GM12878 (cell line): ENCODE measurements around the gene TUBGCP3.

Source experiments
- CBX5 ChIP-seq: sonication (generic); IDR thresholded peaks from 2 replicates; pipeline ENCODE4 v1.6.1; 2016; ENCODE audit warnings: low read depth, moderate library complexity, mild to moderate bottlenecking, inconsistent platforms
- CEBPB ChIP-seq, 2 experiments: fragments of 150-350 bp in 1 of 2; IDR thresholded peaks; 2 replicates each; pipeline ENCODE4 v1.6.1; 2012 to 2014; ENCODE audit warnings: low read depth in 2 of 2, low read length in 2 of 2, borderline replicate concordance in 1 of 2, inconsistent platforms in 1 of 2
- EP300 ChIP-seq, 2 experiments: fragments of 150-350 bp in 1 of 2; IDR thresholded peaks; 2 replicates each; pipeline ENCODE4 v1.6.1; 2011 to 2012; ENCODE audit warnings: low read depth in 2 of 2, low read length in 2 of 2, borderline replicate concordance in 1 of 2, improper control_type of control experiment in 1 of 2, inconsistent platforms in 1 of 2; ENCODE audit not compliant: control insufficient read depth in 1 of 2
- EZH2 ChIP-seq: IDR thresholded peaks from 2 replicates; pipeline ENCODE4 v1.6.1; 2012; ENCODE audit warnings: low read depth, mild to moderate bottlenecking, control low read depth, inconsistent platforms, low read length, borderline replicate concordance; ENCODE audit not compliant: control insufficient read depth
- NFIC ChIP-seq: IDR thresholded peaks from 2 replicates; pipeline ENCODE4 v1.6.1; 2012; ENCODE audit warnings: low read depth, mild to moderate bottlenecking, inconsistent platforms, low read length, moderate library complexity
- NR2F1 ChIP-seq: fragments of 450-650 bp; conservative IDR thresholded peaks from 2 replicates; pipeline ENCODE4 v1.6.1; 2017; ENCODE audit warnings: mild to moderate bottlenecking
- POLR2AphosphoS5 ChIP-seq: IDR thresholded peaks from 2 replicates; pipeline ENCODE4 v1.6.1; 2011; ENCODE audit warnings: mild to moderate bottlenecking, low read length, inconsistent platforms
- SIN3A ChIP-seq: IDR thresholded peaks from 2 replicates; pipeline ENCODE4 v1.6.1; 2012; ENCODE audit warnings: low read depth, low read length, improper control_type of control experiment
- YY1 ChIP-seq: IDR thresholded peaks from 2 replicates; pipeline ENCODE4 v1.6.1; 2011; ENCODE audit warnings: low read depth, mild to moderate bottlenecking, low read length
- TF ChIP-seq, protein P1 (sequence below), 3 experiments: IDR thresholded peaks in 2 of 3; conservative IDR thresholded peaks in 1 of 3; 2 replicates each; pipeline ENCODE4 v1.5.1; 2011; ENCODE audit warnings: low read depth in 3 of 3, low read length in 3 of 3, mild to moderate bottlenecking in 3 of 3, control low read depth in 2 of 3, moderate library complexity in 2 of 3, inconsistent platforms in 1 of 3, mixed read lengths in 1 of 3; ENCODE audit not compliant: control insufficient read depth in 2 of 3, insufficient read depth in 1 of 3; ENCODE audit errors: extremely low read depth in 1 of 3
- TF ChIP-seq, protein P2 (sequence below): IDR thresholded peaks from 2 replicates; pipeline ENCODE4 v1.6.1; 2012; ENCODE audit warnings: low read length, inconsistent platforms
- TF ChIP-seq, protein P3 (sequence below): fragments of 450-650 bp; formaldehyde crosslinking; IDR thresholded peaks from 2 replicates; pipeline ENCODE4 v1.5.0; 2022; ENCODE audit warnings: mild to moderate bottlenecking, missing genetic modification characterization

DNA sequence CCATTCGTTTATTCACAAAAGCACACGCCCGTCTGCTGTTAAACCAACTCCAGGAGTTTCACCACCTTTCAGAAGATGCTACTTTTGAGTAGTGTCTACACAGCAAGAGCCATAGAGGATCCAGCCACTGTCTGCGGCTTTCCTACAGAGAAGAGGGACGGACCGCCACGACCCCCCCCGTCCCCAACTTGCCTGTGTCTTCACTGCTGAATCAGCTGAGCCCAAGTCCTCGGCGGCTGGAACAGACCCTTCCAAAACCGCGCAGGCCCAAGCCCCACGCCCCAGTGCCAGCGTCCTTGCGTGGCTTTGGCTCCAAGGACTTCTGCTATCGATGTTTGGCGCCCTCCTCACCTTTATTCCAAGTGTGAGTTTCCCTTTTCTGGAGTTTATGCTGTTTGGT is 146.7 kb downstream of the TUBGCP3 start:
- TF ChIP-seq, protein P1, sequence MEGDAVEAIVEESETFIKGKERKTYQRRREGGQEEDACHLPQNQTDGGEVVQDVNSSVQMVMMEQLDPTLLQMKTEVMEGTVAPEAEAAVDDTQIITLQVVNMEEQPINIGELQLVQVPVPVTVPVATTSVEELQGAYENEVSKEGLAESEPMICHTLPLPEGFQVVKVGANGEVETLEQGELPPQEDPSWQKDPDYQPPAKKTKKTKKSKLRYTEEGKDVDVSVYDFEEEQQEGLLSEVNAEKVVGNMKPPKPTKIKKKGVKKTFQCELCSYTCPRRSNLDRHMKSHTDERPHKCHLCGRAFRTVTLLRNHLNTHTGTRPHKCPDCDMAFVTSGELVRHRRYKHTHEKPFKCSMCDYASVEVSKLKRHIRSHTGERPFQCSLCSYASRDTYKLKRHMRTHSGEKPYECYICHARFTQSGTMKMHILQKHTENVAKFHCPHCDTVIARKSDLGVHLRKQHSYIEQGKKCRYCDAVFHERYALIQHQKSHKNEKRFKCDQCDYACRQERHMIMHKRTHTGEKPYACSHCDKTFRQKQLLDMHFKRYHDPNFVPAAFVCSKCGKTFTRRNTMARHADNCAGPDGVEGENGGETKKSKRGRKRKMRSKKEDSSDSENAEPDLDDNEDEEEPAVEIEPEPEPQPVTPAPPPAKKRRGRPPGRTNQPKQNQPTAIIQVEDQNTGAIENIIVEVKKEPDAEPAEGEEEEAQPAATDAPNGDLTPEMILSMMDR (IDR thresholded peaks at IDR 0.05 in 2 of 3, conservative IDR thresholded peaks at IDR 0.05 in 1 of 3; ENCODE audit: control insufficient read depth in 2 of 3, extremely low read depth in 1 of 3, insufficient read depth in 1 of 3, low read depth in 3 of 3, low read length in 3 of 3): no peak
- TF ChIP-seq EZH2 (no peak), NFIC (no peak), NR2F1 (no peak), CBX5 (no peak), SIN3A (no peak), POLR2AphosphoS5 (no peak), CEBPB (IDR thresholded peaks at IDR 0.05; ENCODE audit: borderline replicate concordance in 1 of 2, low read depth in 2 of 2, low read length in 2 of 2) (no peak), EP300 (IDR thresholded peaks at IDR 0.05; ENCODE audit: borderline replicate concordance in 1 of 2, control insufficient read depth in 1 of 2, low read depth in 2 of 2, low read length in 2 of 2) (no peak), YY1 (no peak)
- TF ChIP-seq, protein P2, sequence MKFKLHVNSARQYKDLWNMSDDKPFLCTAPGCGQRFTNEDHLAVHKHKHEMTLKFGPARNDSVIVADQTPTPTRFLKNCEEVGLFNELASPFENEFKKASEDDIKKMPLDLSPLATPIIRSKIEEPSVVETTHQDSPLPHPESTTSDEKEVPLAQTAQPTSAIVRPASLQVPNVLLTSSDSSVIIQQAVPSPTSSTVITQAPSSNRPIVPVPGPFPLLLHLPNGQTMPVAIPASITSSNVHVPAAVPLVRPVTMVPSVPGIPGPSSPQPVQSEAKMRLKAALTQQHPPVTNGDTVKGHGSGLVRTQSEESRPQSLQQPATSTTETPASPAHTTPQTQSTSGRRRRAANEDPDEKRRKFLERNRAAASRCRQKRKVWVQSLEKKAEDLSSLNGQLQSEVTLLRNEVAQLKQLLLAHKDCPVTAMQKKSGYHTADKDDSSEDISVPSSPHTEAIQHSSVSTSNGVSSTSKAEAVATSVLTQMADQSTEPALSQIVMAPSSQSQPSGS: no peak
- TF ChIP-seq, protein P3, sequence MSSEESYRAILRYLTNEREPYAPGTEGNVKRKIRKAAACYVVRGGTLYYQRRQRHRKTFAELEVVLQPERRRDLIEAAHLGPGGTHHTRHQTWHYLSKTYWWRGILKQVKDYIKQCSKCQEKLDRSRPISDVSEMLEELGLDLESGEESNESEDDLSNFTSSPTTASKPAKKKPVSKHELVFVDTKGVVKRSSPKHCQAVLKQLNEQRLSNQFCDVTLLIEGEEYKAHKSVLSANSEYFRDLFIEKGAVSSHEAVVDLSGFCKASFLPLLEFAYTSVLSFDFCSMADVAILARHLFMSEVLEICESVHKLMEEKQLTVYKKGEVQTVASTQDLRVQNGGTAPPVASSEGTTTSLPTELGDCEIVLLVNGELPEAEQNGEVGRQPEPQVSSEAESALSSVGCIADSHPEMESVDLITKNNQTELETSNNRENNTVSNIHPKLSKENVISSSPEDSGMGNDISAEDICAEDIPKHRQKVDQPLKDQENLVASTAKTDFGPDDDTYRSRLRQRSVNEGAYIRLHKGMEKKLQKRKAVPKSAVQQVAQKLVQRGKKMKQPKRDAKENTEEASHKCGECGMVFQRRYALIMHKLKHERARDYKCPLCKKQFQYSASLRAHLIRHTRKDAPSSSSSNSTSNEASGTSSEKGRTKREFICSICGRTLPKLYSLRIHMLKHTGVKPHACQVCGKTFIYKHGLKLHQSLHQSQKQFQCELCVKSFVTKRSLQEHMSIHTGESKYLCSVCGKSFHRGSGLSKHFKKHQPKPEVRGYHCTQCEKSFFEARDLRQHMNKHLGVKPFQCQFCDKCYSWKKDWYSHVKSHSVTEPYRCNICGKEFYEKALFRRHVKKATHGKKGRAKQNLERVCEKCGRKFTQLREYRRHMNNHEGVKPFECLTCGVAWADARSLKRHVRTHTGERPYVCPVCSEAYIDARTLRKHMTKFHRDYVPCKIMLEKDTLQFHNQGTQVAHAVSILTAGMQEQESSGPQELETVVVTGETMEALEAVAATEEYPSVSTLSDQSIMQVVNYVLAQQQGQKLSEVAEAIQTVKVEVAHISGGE (CRISPR knock-in tag): no peak
